SK-N-SH treated with all-trans-retinoic acid at 6 μM for 48 hours (cell line): Measurements from ENCODE around the gene SPRING1.

Experiments used
- BACH2 ChIP-seq: fragments of 250-450 bp; sonication (Bioruptor Pico); IDR thresholded peaks from 2 replicates; pipeline ENCODE4 v1.9.0; 2021; ENCODE audit warnings: mild to moderate bottlenecking, borderline replicate concordance
- ISL1 ChIP-seq: fragments of 250-450 bp; sonication (Bioruptor Pico); IDR thresholded peaks from 2 replicates; pipeline ENCODE4 v2.1.2; 2022; ENCODE audit warnings: mild to moderate bottlenecking, moderate library complexity
- ZNF8 ChIP-seq: fragments of 450-650 bp; formaldehyde crosslinking; IDR thresholded peaks from 2 replicates; pipeline ENCODE4 v1.5.0; 2020; ENCODE audit warnings: mild to moderate bottlenecking, moderate library complexity

GRCh38 chr12:116710370-116711150 lies 27.3 kb downstream of the SPRING1 start:
- TF ChIP-seq BACH2 (CRISPR knock-in tag) (no peak), ISL1 (no peak), ZNF8 (CRISPR knock-in tag) (no peak)
